HepG2 (cell line): ENCODE results near the gene ZNF324B. TPM values are rescaled to one million over a fixed set of nuclear protein-coding genes. Genes with fewer than 3 reads are reported as not detected.

Experiments
- AHR ChIP-seq: IDR thresholded peaks from 2 replicates; pipeline ENCODE4 v1.6.1; 2018; ENCODE audit warnings: missing genetic modification reagents, missing compliant biosample characterization
- ARID2 ChIP-seq: sonication (generic); formaldehyde crosslinking; IDR thresholded peaks from 2 replicates; pipeline ENCODE4 v1.8.1; 2022; ENCODE audit warnings: mild to moderate bottlenecking, missing genetic modification reagents, borderline replicate concordance
- BRCA1 ChIP-seq: sonication (generic); formaldehyde crosslinking; IDR thresholded peaks from 2 replicates; pipeline ENCODE4 v1.4.0; 2020; ENCODE audit warnings: missing genetic modification reagents
- CBFB ChIP-seq: sonication (generic); formaldehyde crosslinking; IDR thresholded peaks from 2 replicates; pipeline ENCODE4 v1.4.0; 2020; ENCODE audit warnings: missing genetic modification reagents
- FOXA3 ChIP-seq: IDR thresholded peaks from 2 replicates; pipeline ENCODE4 v1.6.1; 2016; ENCODE audit warnings: missing genetic modification reagents, missing compliant biosample characterization
- FOXK1 ChIP-seq: sonication (generic); formaldehyde crosslinking; IDR thresholded peaks from 2 replicates; pipeline ENCODE4 v1.4.0; 2020; ENCODE audit warnings: low read depth, missing genetic modification reagents, borderline replicate concordance
- FOXP1 ChIP-seq, 2 experiments: fragments of 450-650 bp in 1 of 2; IDR thresholded peaks; 2 replicates each; pipeline ENCODE4 v1.6.1; 2017 to 2018; ENCODE audit warnings: antibody characterized with exemption in 1 of 2
- MXI1 ChIP-seq: IDR thresholded peaks from 3 replicates; pipeline ENCODE4 v1.6.1; 2012; ENCODE audit warnings: low read depth, low read length, inconsistent platforms, borderline replicate concordance
- NFKB2 ChIP-seq: sonication (generic); formaldehyde crosslinking; IDR thresholded peaks from 2 replicates; pipeline ENCODE4 v1.4.0; 2020; ENCODE audit warnings: missing genetic modification reagents, borderline replicate concordance
- POLR2A ChIP-seq, 2 experiments: IDR thresholded peaks; 2 replicates each; pipeline ENCODE4 v1.6.1; 2011; ENCODE audit warnings: low read depth in 2 of 2, low read length in 2 of 2, mild to moderate bottlenecking in 1 of 2, moderate library complexity in 1 of 2; ENCODE audit not compliant: insufficient read depth in 1 of 2
- ZMAT3 ChIP-seq: sonication (generic); formaldehyde crosslinking; conservative IDR thresholded peaks from 2 replicates; pipeline ENCODE4 v1.7.0; 2021; ENCODE audit warnings: missing genetic modification reagents
- ZMYM3 ChIP-seq: sonication (generic); formaldehyde crosslinking; IDR thresholded peaks from 2 replicates; pipeline ENCODE4 v1.5.1; 2020; ENCODE audit warnings: mild to moderate bottlenecking, missing genetic modification reagents
- ZNF124 ChIP-seq: sonication (generic); formaldehyde crosslinking; IDR thresholded peaks from 2 replicates; pipeline ENCODE4 v1.4.0; 2020; ENCODE audit warnings: missing genetic modification reagents
- ZNF276 ChIP-seq: sonication (generic); formaldehyde crosslinking; IDR thresholded peaks from 2 replicates; pipeline ENCODE4 v1.4.0; 2020; ENCODE audit warnings: mild to moderate bottlenecking, low read depth, missing genetic modification reagents
- ZNF367 ChIP-seq: sonication (generic); formaldehyde crosslinking; IDR thresholded peaks from 2 replicates; pipeline ENCODE4 v1.4.0; 2020; ENCODE audit warnings: missing genetic modification reagents, borderline replicate concordance
- ZNF552 ChIP-seq: sonication (generic); formaldehyde crosslinking; IDR thresholded peaks from 2 replicates; pipeline ENCODE4 v1.9.0; 2022; ENCODE audit warnings: missing genetic modification reagents, mild to moderate bottlenecking, borderline replicate concordance
- ZNF562 ChIP-seq: sonication (generic); formaldehyde crosslinking; IDR thresholded peaks from 2 replicates; pipeline ENCODE4 v1.8.0; 2022; ENCODE audit warnings: missing genetic modification reagents, borderline replicate concordance
- ZNF652 ChIP-seq: IDR thresholded peaks from 2 replicates; pipeline ENCODE4 v1.6.1; 2016; ENCODE audit warnings: low read depth, borderline replicate concordance
- ZSCAN21 ChIP-seq: sonication (generic); formaldehyde crosslinking; IDR thresholded peaks from 2 replicates; pipeline ENCODE4 v1.8.0; 2022; ENCODE audit warnings: mild to moderate bottlenecking, missing genetic modification reagents, moderate library complexity, borderline replicate concordance
- polyA plus RNA-seq, 8 experiments: library from polyadenylated mRNA; depleted of rRNA in 3 of 8; stranded (reverse) in 7 of 8; unstranded in 1 of 8; fragments of >200 nt; fragmentation: Illumina TruSeq in 4 of 8; extraction: Trizol in 4 of 8; gene quantifications; 2 replicates each; pipeline versions ENCODE4 v1.2.1 to v1.2.3, GENCODE V29; 2011 to 2016; ENCODE audit warnings: low read depth in 4 of 8, missing spikeins in 1 of 8, mixed read lengths in 1 of 8; ENCODE audit not compliant: insufficient read depth in 1 of 8
- total RNA-seq, 5 experiments: library from RNA; depleted of rRNA; stranded (reverse); fragments of >200 nt; fragmentation: Illumina TruSeq; extraction: Trizol; gene quantifications; 2 replicates each; pipeline ENCODE4 v1.2.3, GENCODE V29; 2016; ENCODE audit warnings: low read depth in 1 of 5
- TF ChIP-seq, protein P1 (sequence below): sonication (generic); formaldehyde crosslinking; IDR thresholded peaks from 2 replicates; pipeline ENCODE4 v1.4.0; 2020; ENCODE audit warnings: low read depth, mild to moderate bottlenecking, missing genetic modification reagents
- TF ChIP-seq, protein P2 (sequence below): sonication (generic); formaldehyde crosslinking; IDR thresholded peaks from 2 replicates; pipeline ENCODE4 v1.8.0; 2022; ENCODE audit warnings: missing genetic modification reagents, mild to moderate bottlenecking, inconsistent platforms, borderline replicate concordance
- TF ChIP-seq, protein P3 (sequence below): sonication (generic); formaldehyde crosslinking; IDR thresholded peaks from 2 replicates; pipeline ENCODE4 v1.4.0; 2020; ENCODE audit warnings: mild to moderate bottlenecking, missing genetic modification reagents

The ZNF324B gene
- total and polyA plus RNA-seq, 2 of the 13 experiments (the other 11 are each of a cell fraction or from before 2014, with no cell fraction given) = 0.53 to 3.0 TPM

- TF ChIP-seq, protein P1, sequence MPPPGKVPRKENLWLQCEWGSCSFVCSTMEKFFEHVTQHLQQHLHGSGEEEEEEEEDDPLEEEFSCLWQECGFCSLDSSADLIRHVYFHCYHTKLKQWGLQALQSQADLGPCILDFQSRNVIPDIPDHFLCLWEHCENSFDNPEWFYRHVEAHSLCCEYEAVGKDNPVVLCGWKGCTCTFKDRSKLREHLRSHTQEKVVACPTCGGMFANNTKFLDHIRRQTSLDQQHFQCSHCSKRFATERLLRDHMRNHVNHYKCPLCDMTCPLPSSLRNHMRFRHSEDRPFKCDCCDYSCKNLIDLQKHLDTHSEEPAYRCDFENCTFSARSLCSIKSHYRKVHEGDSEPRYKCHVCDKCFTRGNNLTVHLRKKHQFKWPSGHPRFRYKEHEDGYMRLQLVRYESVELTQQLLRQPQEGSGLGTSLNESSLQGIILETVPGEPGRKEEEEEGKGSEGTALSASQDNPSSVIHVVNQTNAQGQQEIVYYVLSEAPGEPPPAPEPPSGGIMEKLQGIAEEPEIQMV = peak; percentile 88
- TF ChIP-seq NFKB2 (CRISPR knock-in tag) (peak; percentile 77; the same call in 1 of the 2 replicates), MXI1 (peak; percentile 79; the same call in 1 of the 3 replicates), ZMAT3 (CRISPR knock-in tag) (peak; percentile 76; the same call in 1 of the 2 replicates), ZNF552 (CRISPR knock-in tag) (peak; percentile 82; the same call in 1 of the 2 replicates), FOXA3 (CRISPR knock-in tag) (peak; percentile 85), ZNF124 (CRISPR knock-in tag) (peak; percentile 79), ZNF367 (CRISPR knock-in tag) (no peak), AHR (CRISPR knock-in tag) (peak; percentile 47), ZNF276 (CRISPR knock-in tag) (peak; percentile 72; the same call in 1 of the 2 replicates), FOXK1 (peak; percentile 96), ZMYM3 (CRISPR knock-in tag) (peak; percentile 74; the same call in 1 of the 2 replicates), ZNF562 (CRISPR knock-in tag) (no peak), ZNF652 (no peak), CBFB (CRISPR knock-in tag) (peak; percentile 94), POLR2A (IDR thresholded peaks at IDR 0.05; ENCODE audit: insufficient read depth in 1 of 2, low read depth in 2 of 2, low read length in 2 of 2) (peak; percentile 14 to 68), BRCA1 (peak; percentile 74; the same call in 1 of the 2 replicates), ARID2 (peak; percentile 78; the same call in 1 of the 2 replicates), ZSCAN21 (peak; percentile 79), FOXP1 (IDR thresholded peaks at IDR 0.05) (no peak), FOXP1 (CRISPR knock-in tag; IDR thresholded peaks at IDR 0.05) (0 out of 2 replicates have a peak, but pooled peaks have one; percentile 38)
- TF ChIP-seq, protein P2, sequence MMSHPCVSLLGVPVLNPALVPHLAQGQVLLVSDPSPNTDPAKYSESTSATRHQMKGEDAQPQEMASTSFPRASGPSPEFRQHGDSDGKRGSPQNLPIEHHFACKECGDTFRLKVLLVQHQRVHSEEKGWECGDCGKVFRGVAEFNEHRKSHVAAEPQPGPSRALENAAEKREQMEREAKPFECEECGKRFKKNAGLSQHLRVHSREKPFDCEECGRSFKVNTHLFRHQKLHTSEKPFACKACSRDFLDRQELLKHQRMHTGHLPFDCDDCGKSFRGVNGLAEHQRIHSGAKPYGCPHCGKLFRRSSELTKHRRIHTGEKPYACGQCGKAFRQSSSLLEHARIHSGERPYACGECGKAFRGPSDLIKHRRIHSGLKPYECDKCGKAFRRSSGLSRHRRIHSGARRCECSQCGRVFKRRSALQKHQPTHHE (CRISPR knock-in tag) = peak; percentile 65; the same call in 1 of the 2 replicates
- TF ChIP-seq, protein P3, sequence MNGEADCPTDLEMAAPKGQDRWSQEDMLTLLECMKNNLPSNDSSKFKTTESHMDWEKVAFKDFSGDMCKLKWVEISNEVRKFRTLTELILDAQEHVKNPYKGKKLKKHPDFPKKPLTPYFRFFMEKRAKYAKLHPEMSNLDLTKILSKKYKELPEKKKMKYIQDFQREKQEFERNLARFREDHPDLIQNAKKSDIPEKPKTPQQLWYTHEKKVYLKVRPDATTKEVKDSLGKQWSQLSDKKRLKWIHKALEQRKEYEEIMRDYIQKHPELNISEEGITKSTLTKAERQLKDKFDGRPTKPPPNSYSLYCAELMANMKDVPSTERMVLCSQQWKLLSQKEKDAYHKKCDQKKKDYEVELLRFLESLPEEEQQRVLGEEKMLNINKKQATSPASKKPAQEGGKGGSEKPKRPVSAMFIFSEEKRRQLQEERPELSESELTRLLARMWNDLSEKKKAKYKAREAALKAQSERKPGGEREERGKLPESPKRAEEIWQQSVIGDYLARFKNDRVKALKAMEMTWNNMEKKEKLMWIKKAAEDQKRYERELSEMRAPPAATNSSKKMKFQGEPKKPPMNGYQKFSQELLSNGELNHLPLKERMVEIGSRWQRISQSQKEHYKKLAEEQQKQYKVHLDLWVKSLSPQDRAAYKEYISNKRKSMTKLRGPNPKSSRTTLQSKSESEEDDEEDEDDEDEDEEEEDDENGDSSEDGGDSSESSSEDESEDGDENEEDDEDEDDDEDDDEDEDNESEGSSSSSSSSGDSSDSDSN = peak; percentile 97
Observed at GRCh38 chr19:58499021-58499927, 47.9 kb downstream of the ZNF324B start (continued).
